ENCODE results near the gene DNER.

GRCh38 chr2:229414631-229415030 lies 299.7 kb downstream of the DNER start:
- no peak for TF ChIP-seq CTCF (conservative IDR thresholded peaks at IDR 0.05)
- TF ChIP-seq EZH2 (IDR thresholded peaks at IDR 0.05; ENCODE audit: low read depth), result no peak
